Bronchial epithelial cell (primary cell): Measurements from ENCODE around the gene ATP6V0A4. TPM values are rescaled to one million over a fixed set of nuclear protein-coding genes. Genes with fewer than 3 reads are reported as not detected.

ENCODE experiments used
- DNase-seq: peaks from one replicate; pipeline ENCODE4 v3.0.0-alpha.2; 2010; ENCODE audit warnings: low read depth
- FAIRE-seq: peaks from 2 replicates; lab custom pipeline; 2011; peaks lifted over from hg19 to GRCh38; lab: Jason Lieb, UNC
- H3K27me3 ChIP-seq: 2 replicates; pipeline ENCODE4 v1.5.1; 2011; ENCODE audit warnings: low read length; ENCODE audit not compliant: control insufficient read depth, insufficient read depth
- H3K36me3 ChIP-seq: 2 replicates; pipeline ENCODE4 v1.5.1; 2011; ENCODE audit warnings: low read length; ENCODE audit not compliant: control insufficient read depth, insufficient read depth
- H3K4me3 ChIP-seq: 2 replicates; pipeline ENCODE4 v1.5.1; 2011; ENCODE audit warnings: mild to moderate bottlenecking, low read depth, low read length, control low read depth
- total RNA-seq: library from RNA; depleted of rRNA; stranded (reverse); fragments of >200 nt; gene quantifications from 2 replicates; pipeline ENCODE4 v1.2.1, GENCODE V29; 2014
- TF ChIP-seq, protein P1 (sequence below): IDR thresholded peaks from 2 replicates; pipeline ENCODE4 v1.5.1; 2011; ENCODE audit warnings: mild to moderate bottlenecking, moderate library complexity, low read length, control low read depth, inconsistent platforms; ENCODE audit not compliant: insufficient read depth, severe bottlenecking

Gene ATP6V0A4
- total RNA-seq, 1 donor from 2014 or later = not detected

DNA sequence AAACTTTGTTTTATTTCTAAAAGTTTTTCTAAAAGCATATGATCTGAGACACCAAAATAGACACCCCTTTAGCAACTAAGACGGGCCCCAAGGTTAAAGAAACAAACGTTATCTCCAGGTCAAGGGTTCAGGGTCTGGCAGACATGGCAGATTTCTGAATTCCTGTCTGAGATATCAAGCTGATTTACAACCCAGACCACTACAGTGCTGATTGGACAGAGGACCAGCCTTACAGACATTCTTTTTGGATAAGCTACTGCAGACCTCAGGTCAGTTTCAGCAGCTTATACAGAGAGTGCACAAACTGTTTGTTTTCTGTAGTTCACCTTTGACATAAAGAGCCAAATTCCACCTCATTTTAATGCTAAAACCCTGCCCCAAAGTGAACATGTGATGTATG is 131.6 kb downstream of the ATP6V0A4 start:
- no peak overlapping the region for H3K4me3 ChIP-seq
- no peaks in the 10 kb centered on the region for H3K36me3 ChIP-seq
- no peaks in the 10 kb centered on the region for H3K27me3 ChIP-seq
- TF ChIP-seq, protein P1, sequence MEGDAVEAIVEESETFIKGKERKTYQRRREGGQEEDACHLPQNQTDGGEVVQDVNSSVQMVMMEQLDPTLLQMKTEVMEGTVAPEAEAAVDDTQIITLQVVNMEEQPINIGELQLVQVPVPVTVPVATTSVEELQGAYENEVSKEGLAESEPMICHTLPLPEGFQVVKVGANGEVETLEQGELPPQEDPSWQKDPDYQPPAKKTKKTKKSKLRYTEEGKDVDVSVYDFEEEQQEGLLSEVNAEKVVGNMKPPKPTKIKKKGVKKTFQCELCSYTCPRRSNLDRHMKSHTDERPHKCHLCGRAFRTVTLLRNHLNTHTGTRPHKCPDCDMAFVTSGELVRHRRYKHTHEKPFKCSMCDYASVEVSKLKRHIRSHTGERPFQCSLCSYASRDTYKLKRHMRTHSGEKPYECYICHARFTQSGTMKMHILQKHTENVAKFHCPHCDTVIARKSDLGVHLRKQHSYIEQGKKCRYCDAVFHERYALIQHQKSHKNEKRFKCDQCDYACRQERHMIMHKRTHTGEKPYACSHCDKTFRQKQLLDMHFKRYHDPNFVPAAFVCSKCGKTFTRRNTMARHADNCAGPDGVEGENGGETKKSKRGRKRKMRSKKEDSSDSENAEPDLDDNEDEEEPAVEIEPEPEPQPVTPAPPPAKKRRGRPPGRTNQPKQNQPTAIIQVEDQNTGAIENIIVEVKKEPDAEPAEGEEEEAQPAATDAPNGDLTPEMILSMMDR = no peak
- DNase-seq = no peak
- FAIRE-seq = no peak

DNA sequence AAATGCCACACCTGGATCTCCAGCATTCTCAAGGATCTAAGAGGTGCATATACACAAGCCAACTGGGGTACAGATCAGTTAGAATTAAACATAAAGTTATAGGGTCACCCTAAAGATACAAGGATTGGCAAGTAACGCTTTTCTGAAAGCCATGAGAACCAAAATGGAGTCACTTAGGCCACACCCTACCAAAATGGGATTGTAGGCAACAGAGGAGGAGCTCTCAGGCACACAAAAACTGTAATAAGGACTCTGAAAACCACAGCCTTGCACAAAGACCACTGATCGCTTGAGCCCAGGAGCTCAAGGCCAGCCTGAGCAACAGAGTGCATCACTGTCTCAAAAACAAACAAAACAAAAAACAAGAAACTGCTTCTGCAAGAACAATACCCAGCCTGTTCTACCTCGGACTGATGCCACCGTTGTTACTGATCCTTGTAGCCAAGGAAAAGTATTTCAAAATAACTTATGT is 132.3 kb downstream of the ATP6V0A4 start:
- TF ChIP-seq, protein P1 = no peak

DNA sequence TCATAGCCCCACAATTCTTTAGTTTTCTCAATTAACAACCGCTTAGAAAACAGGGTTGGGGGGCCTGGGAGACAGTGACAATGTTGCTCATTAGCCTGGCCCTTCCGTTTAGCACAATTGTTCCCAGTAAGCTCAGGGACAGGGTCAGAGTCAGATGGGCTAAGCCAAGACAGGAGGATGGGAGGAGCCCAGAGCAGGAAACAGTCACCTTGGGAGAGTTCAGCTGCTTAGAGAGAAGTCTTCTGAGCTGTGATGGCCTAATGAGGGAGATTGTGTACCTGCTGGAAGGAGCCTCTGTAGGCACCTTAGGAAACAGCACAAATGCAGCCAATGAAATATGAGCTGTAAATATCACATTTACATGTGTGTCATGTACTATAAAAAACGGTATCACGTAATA is 132.7 kb downstream of the ATP6V0A4 start:
- TF ChIP-seq, protein P1 = no peak
- Histone ChIP-seq H3K27me3 (no peaks in the 10 kb centered on the region), H3K36me3 (no peaks in the 10 kb centered on the region), H3K4me3 (no peak overlapping the region)
- FAIRE-seq (no peak), DNase-seq (peak; percentile 20)

More for the DNA sequence above, 132.3 kb downstream of the ATP6V0A4 start:
- Histone ChIP-seq H3K27me3 (no peaks in the 10 kb centered on the region), H3K4me3 (no peak overlapping the region), H3K36me3 (no peaks in the 10 kb centered on the region)
- DNase-seq (no peak), FAIRE-seq (no peak)

DNA sequence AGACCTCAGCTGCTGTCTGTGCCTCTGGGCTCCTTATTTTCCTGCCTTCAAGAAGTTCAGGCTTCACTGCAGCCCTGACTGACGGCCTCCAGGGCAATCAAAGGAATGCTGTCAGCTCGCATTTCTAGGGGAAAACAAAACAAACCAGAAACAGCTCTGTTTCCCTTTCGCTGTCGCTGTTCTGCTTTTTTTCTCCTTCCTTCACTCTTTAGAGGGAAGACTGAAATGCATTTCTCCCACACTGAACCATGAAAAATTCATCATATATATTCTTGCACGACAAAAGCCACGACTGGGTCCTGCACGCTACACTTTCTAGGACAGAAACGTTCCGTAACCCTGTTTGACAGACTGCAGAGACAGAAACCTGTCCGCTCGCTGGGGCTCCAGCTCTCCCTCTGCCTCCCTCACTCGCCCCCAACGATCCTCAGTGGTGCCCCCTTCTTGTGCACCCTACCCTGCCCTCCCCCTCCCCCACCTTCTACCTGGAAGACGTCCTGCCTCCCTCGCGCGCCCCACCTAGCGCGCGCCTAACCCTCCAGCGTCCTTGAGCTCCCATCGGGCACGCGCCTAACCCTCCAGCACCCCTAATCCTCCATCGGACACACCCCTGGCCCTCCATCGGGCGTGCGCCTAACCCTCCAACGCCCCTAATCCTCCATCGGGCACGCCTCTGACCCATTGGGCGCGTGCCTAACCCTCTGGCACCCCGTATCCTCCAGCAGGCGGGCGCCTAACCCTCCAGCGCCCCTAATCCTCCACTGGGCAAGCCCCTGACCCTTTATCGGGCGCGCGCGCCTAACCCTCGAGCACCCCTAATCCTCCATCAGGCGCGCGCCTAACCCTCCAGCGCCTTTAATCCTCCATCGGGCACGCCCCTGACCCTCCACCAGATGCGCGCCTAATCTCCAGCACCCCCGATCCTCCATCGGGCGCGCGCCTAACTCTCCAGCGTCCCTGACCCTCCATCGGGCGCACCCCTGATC is 134.0 kb downstream of the ATP6V0A4 start:
- Histone ChIP-seq H3K36me3 (no peaks in the 10 kb centered on the region), H3K27me3 (no peaks in the 10 kb centered on the region), H3K4me3 (peak overlapping the region; percentile 45)
- DNase-seq (peak; percentile 31), FAIRE-seq (no peak)
- TF ChIP-seq, protein P1 = no peak

DNA sequence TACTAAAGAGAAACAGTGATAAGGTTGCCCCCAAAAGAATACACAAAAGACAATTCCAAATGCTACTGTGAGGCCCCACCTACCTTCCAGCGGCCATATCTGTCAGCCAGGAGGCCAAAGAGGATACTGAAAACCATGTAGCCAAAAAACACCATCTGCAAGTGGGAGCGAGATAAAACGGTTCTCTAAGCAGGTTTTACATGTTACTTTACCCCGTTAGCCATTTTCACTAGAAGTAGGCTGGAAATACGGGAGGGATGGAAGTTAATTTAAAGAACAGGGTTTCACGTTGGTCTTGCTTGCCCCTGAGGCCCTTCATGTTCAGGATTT is 135.0 kb downstream of the ATP6V0A4 start:
- DNase-seq = no peak
- Histone ChIP-seq H3K36me3 (no peaks in the 10 kb centered on the region), H3K27me3 (no peaks in the 10 kb centered on the region), H3K4me3 (no peak overlapping the region)
- no peak for FAIRE-seq
- TF ChIP-seq, protein P1 = no peak
